Epithelial cell of prostate (primary cell): ENCODE results near the gene TOMM34.
A peak's percentile ranks its signal among the peaks of the same experiment; 100 is the strongest.

Experiments used
- DNase-seq: peaks from one replicate; pipeline ENCODE4 v3.0.0-alpha.2; 2011; ENCODE audit warnings: low read depth, low spot score
- H3K27ac ChIP-seq: fragments of 450-650 bp; 2 replicates; pipeline ENCODE4 v1.5.1; 2017; ENCODE audit warnings: mild to moderate bottlenecking

Gene TOMM34, protein sequence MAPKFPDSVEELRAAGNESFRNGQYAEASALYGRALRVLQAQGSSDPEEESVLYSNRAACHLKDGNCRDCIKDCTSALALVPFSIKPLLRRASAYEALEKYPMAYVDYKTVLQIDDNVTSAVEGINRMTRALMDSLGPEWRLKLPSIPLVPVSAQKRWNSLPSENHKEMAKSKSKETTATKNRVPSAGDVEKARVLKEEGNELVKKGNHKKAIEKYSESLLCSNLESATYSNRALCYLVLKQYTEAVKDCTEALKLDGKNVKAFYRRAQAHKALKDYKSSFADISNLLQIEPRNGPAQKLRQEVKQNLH

GRCh38 chr20:44960103-44960852, at the start of gene TOMM34:
Gene TOMM34 (minus strand): TSS chr20:44960397. CDS start chr20:44960333, 64 bp downstream.
- DNase-seq, result peak; percentile 48
- peak within 1 kb of the TSS; percentile 95 for H3K27ac ChIP-seq

DNA sequence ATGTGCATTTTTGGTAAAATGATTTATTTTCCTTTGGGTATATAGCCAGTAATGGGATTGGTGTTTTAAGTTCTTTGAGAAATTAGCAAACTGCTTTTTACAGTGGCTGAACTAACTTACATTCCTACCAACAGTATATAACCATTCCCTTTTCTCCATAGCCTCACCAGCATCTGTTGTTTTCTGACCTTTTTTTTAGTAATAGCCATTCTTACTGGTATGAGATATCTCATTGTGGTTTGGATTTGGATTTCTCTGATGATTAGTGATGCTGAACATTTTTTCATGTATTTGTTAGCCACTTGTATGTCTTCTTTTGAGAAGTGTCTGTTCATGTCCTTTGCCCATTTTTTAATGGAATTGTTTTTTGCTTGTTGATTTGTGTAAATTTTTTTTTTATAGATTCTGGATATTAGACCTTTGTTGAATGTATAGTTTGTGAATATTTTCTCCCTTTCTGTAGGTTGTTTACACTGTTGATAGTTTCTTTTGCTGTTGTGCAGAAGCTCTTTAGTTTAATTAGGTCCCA, 48.4 kb upstream of the TOMM34 start:
- DNase-seq, result no peak
- no peak overlapping the region for H3K27ac ChIP-seq

- no peak overlapping the region for H3K27ac ChIP-seq
- no peak for DNase-seq
These were observed 37.5 kb upstream of the TOMM34 start for GRCh38 chr20:44997668-44998067.

- H3K27ac ChIP-seq, result no peak overlapping the region
- DNase-seq, result no peak
These were observed 37.0 kb upstream of the TOMM34 start for GRCh38 chr20:44997171-44997570.

DNA sequence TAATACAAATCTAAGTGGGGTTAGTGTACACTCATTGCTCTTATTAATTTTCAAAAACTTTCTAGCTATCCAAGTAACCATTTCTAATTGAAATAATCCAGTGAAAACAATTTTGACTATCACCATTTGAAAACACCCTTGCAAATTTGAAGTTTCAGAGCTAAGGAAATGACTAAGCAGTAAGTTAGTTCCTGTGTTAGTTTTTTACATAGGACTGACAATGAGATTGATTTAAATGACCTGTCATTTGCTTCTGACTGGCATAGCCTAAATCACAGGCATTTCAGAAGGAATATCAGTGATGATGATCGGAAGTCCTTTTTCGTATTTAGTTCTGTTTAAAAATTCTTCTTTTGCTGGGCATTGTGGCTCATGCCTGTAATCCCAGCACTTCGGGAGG, 33.1 kb upstream of the TOMM34 start:
- peak overlapping the region; percentile 73 for H3K27ac ChIP-seq
- no peak for DNase-seq

DNA sequence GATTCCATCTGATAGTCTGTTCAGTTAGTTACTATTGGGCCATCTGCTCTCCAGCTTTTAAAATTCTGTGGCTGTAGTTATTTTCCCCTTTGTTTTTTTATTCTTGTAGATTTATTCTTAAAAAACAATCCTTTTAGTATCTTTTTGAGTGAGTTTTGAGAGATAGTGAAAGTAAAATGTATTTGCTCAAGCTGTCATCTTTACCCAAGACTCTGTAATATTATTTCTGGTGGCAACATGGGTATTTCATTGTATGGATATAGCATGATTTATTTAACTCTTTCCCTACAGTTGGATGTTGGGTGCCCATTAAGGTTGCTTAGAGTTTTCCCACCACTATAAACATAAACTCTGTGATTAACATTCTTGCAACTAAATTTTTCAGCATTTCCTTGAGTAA, 30.8 kb upstream of the TOMM34 start:
- no peak for DNase-seq
- H3K27ac ChIP-seq, result no peak overlapping the region

GRCh38 chr20:44990425-44990824, 30.2 kb upstream of the TOMM34 start:
- H3K27ac ChIP-seq, result no peak overlapping the region
- DNase-seq, result no peak

GRCh38 chr20:44988631-44989171, 28.5 kb upstream of the TOMM34 start:
- no peak overlapping the region for H3K27ac ChIP-seq
- no peak for DNase-seq

DNA sequence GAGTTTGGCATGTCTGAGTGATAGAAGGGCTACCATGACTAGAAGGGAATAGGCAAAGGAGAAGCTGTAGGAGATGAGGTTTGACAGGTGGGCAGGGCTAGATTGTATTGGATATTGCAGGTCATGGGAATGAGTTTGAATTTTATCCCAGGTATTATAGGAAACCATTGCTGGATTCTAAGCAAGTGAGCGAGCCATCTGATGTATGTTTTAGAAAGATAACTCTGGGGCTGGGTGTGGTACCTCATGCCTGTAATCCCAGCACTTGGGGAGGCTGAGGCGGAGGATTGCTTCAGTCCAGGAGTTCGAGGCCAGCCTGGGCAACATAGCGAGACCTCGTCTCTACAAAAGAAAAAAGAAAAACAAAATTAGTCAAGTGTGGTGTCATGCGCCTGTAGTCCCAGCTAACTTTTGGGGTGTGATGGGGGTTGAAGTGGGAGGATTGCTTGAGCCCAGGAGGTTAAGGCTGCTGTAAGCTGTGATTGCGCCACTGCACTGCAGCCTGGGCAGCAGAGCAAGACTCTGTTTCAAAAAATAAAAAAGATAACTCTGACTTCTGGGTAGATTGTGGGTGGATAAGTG, 23.0 kb upstream of the TOMM34 start:
- no peak overlapping the region for H3K27ac ChIP-seq
- no peak for DNase-seq

- no peak for DNase-seq
- no peak overlapping the region for H3K27ac ChIP-seq
These were observed 21.7 kb upstream of the TOMM34 start for GRCh38 chr20:44981736-44982406.

DNA sequence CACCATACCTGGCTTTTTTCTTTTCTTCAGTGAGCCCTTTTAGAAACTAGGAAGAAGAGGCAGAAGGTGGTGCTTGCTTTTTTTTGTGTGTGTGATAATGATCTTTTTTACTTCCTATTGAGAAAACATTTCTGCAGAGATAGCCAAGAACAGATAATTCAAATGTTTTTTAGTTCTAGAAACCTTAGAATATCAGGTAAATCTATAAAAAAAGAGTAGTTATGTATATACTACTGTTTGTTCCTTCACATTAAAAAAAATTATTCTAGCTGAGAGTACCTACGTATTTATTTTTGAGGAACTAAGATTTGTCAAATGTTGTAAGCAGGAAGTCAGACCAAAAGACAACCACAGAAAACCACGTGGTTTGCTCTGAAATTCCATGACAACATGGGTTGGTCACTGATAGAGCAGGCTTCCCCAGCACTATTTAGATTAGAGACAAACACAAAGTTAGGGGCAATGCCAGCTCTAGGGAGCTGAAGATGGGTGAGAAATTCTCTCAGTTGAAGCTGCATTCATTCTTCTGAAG, 19.0 kb upstream of the TOMM34 start:
- no peak for DNase-seq
- H3K27ac ChIP-seq, result peak overlapping the region; percentile 25

GRCh38 chr20:44976698-44977097, 16.5 kb upstream of the TOMM34 start:
- no peak for DNase-seq
- H3K27ac ChIP-seq, result no peak overlapping the region

- peak overlapping the region; percentile 19 for H3K27ac ChIP-seq
- DNase-seq, result no peak
These were observed 12.9 kb upstream of the TOMM34 start for GRCh38 chr20:44973053-44973452.

DNA sequence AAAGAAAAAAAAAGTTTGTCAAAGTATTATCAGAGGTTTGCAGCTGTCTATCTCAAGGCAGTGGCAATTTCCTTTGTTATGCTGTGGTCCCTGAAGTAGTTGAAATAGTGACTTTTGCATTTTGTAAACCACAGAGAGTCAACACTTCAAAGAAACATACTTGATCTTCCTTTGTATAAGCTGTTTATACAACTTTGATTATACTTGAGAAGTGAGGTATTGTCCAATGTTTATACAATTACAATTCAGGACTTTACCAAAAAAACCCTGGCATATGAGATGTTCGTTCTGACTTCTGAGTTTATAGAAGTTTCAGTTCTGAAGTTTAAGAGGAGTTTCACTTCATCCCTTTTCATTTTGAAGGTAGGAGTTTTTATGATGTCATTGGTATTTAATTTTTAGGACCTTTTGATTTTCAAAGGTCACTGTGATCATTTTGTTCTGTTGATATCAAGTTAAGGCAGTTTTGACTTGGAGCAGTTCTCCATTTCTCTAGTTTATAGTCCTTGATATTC, 10.1 kb upstream of the TOMM34 start:
- no peak for DNase-seq
- no peak overlapping the region for H3K27ac ChIP-seq

- no peak overlapping the region for H3K27ac ChIP-seq
- no peak for DNase-seq
These were observed 9.2 kb upstream of the TOMM34 start for GRCh38 chr20:44969300-44969894.

DNA sequence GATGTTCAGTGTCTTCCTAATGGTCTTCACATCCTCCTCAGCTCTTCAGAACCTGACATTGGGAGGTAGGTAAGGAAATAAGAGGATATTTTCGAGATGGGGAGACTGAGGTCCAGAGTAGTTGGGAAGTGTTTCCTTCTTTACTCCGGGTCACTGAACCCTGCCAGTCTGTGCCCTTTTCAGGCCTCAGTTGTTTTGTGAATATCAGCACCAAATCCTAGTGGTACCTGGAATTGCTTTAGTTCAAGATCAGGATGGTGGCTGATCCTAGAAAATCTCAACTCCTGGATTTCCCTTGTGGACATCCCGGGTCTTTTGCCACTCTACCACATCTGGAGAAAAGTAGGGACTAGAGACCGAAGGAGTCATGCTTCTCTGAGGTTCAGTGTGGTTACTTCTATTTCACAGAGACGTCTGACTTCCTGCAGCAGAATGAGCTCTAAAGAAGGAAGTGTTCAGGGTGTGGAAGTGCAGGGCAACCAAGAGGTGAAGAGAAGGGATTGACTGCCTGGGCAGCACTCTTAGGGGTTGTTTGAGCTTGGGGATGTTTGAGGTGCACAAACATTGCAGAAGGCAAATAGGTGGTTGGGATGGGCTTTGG, 7.1 kb upstream of the TOMM34 start:
- H3K27ac ChIP-seq, result peak overlapping the region; percentile 57
- no peak for DNase-seq

GRCh38 chr20:44966030-44966961, 6.1 kb upstream of the TOMM34 start, which contains the start of gene STK4:
Gene STK4 (plus strand): TSS chr20:44966512. CDS start chr20:44966569, 57 bp downstream.
- peak; percentile 56 for DNase-seq
- peak within 1 kb of the TSS; percentile 57 for H3K27ac ChIP-seq

- DNase-seq, result no peak
- H3K27ac ChIP-seq, result peak overlapping the region; percentile 57
These were observed 5.4 kb upstream of the TOMM34 start for GRCh38 chr20:44965651-44966029.
